Measurements from ENCODE around the gene TFAP2E.

- TF ChIP-seq TARDBP (IDR thresholded peaks at IDR 0.05) (no peak), FOXM1 (IDR thresholded peaks at IDR 0.05; ENCODE audit: borderline replicate concordance) (no peak), ELF4 (IDR thresholded peaks at IDR 0.05) (no peak)
Measured at GRCh38 chr1:35555601-35556477, 17.3 kb upstream of the TFAP2E start.

Measured in HEK293T (cell line).